ENCODE data around the gene FSIP2.
"Not testable (repeated sequence)": the region's sequence is repeated elsewhere in the genome, so short reads cannot be mapped to it uniquely, and the experiment has no call there.

Gene FSIP2

DNA sequence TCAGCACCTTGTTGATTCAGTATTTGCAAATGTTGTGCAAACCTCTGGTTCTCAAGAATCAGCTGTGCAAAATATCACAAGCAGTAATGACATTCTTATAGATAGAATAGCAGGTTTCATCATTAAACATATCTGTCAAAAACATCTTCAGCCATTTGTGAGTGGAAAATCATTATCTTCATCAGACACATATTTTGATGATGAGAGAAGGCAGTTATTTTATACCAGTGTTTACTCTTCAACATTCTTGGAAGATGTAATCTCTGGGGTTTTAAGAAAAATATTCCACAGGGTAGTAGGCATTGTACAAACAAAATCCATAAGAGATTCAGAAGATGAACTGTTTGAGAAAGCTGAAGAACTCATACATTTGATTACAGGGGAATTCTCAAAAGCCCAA, 64.3 kb downstream of the FSIP2 start:
- DNase-seq (ENCODE audit: low spot score) = no peak

DNA sequence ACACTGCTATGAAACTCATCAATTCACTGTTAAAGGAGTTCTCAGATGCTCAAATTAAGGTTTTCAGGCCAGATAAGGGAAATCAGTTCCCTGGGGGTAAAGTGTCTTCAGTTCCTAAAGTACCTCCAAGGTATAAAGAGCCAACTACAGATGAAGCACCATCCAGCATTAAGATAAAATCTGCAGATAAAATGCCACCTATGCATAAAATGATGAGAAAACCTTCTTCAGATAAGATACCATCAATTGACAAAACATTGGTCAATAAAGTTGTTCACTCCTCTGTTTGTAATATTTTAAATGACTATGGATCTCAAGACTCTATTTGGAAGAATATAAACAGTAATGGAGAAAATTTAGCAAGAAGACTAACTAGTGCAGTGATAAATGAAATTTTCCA, 68.2 kb downstream of the FSIP2 start:
- DNase-seq (ENCODE audit: low spot score) = no peak

- no peak for DNase-seq (ENCODE audit: low spot score)
Measured at GRCh38 chr2:185807351-185807750, 68.7 kb downstream of the FSIP2 start.

DNA sequence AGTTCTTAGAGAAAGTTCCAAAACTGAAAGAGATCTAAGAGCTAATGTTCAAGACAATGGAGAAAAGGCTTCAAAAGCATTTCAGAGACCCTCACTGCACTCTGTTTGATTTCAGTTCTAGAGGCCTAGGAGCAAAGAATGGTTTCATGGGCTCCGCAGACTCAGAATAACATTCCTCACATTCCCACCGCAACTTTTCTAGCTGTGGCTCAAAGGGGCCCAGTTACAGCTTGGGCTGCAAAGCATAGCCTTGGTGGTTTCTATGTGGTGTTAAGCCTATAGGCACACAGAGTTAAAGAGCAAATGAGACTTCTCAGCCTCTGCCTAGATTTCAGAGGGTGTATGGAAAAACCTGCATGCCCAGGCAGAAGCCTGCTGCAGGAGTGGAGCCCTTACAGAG, 73.0 kb downstream of the FSIP2 start:
- no peak for DNase-seq (ENCODE audit: low spot score)

- DNase-seq (ENCODE audit: low spot score) = no peak
Measured at GRCh38 chr2:185813707-185814106, 75.1 kb downstream of the FSIP2 start.

- no peak for DNase-seq (ENCODE audit: low spot score)
Measured at GRCh38 chr2:185817991-185818390, 79.4 kb downstream of the FSIP2 start.

GRCh38 chr2:185821467-185821866, 82.9 kb downstream of the FSIP2 start:
- no peak for DNase-seq (ENCODE audit: low spot score)

GRCh38 chr2:185823773-185824172, 85.2 kb downstream of the FSIP2 start:
- DNase-seq (ENCODE audit: low spot score) = no peak

DNA sequence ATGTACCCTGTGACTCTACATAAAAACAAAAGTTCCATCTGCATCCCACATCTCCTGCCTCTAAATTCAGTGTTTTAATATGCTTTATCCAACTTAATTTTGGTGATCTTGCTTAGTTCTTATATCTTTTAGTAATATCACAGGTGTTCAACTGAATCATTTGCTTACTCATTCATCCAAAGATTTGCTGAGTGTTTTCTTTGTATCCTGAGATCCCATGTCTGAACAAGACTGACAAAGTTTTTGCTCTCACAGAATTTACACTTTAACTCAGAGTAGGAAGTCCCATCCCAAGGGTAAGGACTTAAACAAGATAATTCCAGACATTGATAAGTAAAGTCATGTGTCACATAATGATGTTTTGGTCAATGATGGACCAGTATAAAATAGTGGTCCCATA, 87.0 kb downstream of the FSIP2 start:
- no peak for DNase-seq (ENCODE audit: low spot score)

- no peak for DNase-seq (ENCODE audit: low spot score)
Measured at GRCh38 chr2:185828326-185828725, 89.7 kb downstream of the FSIP2 start.

GRCh38 chr2:185833864-185834263, 95.3 kb downstream of the FSIP2 start:
- DNase-seq (ENCODE audit: low spot score) = no peak

DNA sequence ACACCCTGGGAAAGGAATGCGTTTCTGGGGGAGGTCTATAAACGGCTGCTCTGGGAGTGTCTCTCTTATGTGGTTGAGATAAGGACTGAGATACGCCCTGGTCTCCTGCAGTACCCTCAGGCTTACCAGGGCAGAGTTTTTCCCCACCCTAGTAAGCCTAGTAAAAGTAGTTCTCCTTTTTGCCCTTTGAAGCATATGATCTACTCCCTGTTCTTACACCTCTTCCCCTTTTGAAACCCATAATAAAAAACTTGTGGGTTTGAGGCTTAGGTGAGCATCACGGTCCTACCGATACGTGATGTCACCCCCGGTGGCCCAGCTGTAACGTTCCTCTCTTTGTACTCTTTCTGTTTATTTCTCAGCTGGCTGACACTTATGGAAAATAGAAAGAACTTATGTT, 97.4 kb downstream of the FSIP2 start:
- no peak for DNase-seq (ENCODE audit: low spot score)

DNA sequence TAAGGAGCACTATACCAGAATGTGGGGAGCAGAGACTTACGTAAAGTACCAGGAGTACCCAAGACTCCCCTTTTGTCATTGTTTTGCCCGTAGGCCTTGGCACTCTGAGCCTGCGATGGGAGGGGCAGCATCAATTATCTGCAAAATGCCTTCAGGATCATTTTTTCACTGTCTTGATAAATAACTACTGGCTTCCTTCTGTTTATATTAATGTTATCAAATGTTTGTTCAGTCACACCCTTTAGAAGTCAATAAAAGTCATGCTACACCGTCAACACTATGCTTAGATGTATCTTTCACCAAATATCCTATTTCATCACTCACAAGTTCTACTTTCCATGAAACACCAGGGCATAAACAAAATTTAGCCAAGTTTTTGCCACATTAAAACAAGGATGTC, 116.3 kb downstream of the FSIP2 start:
- no peak for DNase-seq (ENCODE audit: low spot score)

GRCh38 chr2:185857691-185858090, 119.1 kb downstream of the FSIP2 start:
- DNase-seq (ENCODE audit: low spot score) = no peak

DNA sequence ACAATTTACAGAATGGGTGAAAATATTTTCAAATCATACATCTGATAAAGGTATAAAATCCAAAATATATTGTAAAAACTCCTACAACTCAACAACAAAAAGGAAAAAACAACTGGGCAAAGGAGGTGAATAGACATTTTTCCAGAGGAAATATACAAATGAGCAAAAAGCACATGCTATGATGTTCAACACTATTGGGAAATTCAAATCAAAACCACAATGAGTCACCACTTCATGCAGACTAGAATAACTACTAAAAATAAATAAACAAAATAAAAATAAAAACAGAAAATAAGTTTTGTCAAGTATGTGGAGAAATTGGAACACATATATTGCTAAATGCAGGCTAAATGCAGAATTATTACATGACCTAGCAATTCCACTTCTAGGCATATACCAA, 120.9 kb downstream of the FSIP2 start:
- no peak for DNase-seq (ENCODE audit: low spot score)

DNA sequence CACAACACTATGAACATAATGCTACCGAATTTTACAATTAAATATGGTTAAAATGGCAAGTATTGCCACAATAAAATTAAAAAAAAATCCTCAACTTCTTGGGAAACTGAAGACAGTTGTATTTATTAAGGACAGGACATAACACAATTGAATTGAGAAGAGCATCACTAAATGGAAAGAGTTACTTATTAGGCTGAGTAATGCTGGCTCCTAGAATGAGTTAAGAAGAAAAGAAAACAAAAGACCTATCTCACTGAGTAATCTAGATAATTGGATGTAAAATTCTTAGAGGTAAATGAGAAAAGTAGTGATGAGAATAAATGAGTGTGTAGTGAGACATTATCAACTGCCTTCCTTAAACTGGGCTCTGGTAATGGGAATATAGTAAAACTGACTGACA, 121.7 kb downstream of the FSIP2 start:
- no peak for DNase-seq (ENCODE audit: low spot score)

DNA sequence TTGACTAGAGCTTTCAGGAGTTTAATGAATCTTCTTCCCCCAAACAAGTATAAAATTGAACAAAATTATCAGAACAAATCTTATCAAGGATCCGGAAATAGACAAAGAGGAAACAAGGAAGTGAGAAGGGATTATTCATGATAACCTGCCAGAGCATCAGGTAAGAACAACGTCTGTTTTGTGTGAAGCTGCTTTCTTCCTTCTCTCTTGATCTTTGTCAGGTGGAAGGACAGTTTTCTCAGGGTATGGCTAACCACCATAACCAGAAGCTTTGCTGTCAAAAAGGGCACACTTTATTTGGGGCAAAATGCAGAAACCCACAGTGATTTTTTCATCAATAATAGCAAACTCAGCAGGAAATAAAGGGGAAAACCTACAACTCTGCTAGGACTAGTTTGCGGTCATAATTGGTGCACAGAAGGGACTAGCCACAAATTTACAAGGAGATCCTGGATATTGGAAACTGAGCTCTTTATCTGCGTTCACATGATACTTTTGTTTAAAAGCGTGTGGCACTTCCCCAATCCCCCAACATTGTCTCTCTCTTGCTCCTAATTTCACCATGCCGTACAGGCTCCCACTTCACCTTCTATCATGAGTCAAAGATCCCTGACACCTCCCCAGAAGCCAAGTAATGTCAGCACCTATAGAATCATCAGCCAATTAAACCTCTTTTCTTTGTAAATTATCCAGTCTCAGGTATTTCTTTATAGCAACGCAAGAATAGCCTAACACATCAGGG, 124.2 kb downstream of the FSIP2 start:
- DNase-seq (ENCODE audit: low spot score) = no peak

GRCh38 chr2:185864468-185865260, 126.1 kb downstream of the FSIP2 start:
- DNase-seq (ENCODE audit: low spot score) = not testable (repeated sequence)

- no peak for DNase-seq (ENCODE audit: low spot score)
Measured at GRCh38 chr2:185875136-185875931, 136.7 kb downstream of the FSIP2 start.

DNA sequence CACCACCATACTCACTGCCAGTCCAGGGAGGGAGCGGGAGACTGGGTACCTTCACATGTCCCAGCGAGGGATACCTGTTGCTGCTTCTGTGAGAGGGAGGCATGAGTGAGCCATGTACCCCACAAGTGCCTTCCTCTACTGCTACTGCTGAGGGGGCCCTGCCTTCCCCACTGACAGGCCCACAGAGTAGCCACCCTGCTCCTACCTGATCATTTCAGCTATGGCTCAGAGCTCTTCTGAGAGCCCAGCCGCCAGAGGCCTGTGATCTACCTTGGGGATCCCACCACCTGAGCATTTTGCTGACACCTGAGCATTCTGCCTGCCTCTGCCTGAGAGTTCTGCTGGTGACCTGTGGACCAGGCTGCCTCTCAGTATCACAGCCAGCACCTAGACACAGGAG, 137.6 kb downstream of the FSIP2 start:
- no peak for DNase-seq (ENCODE audit: low spot score)

- DNase-seq (ENCODE audit: low spot score) = no peak
Measured at GRCh38 chr2:185880396-185880795, 141.8 kb downstream of the FSIP2 start.

Data from CD4-positive, alpha-beta T cell treated with Interleukin-2 at 100 ng/mL for 4 hours (primary cell).